GM23338 (cell line): Measurements from ENCODE around the gene MAN1A2. TPM values are rescaled to one million over a fixed set of nuclear protein-coding genes. Genes with fewer than 3 reads are reported as not detected.

ENCODE experiments used
- ATAC-seq: fragments of 200-7000 bp; cut with Tn5 transposase; 3 replicates; pipeline ENCODE4 v1.9.1; 2020
- DNase-seq: peaks from one replicate; pipeline ENCODE4 v3.0.0-alpha.2; 2015; ENCODE audit warnings: low spot score
- H2AFZ ChIP-seq: fragments of 200-600 bp; sonication (generic); 2 replicates; pipeline ENCODE4 v1.8.0; 2016; ENCODE audit warnings: antibody characterized with exemption, mild to moderate bottlenecking, moderate library complexity
- H3F3A ChIP-seq: fragments of 200-600 bp; sonication (generic); replicated peaks from 2 replicates; pipeline ENCODE4 v1.8.0; 2017; ENCODE audit warnings: antibody characterized with exemption, mixed run types, low read depth
- H3K27ac ChIP-seq: fragments of 200-600 bp; sonication (generic); 2 replicates; pipeline ENCODE4 v1.6.1; 2016; ENCODE audit warnings: low read depth
- H3K27me3 ChIP-seq: fragments of 200-600 bp; sonication (generic); 2 replicates; pipeline ENCODE4 v1.8.0; 2016; ENCODE audit warnings: mild to moderate bottlenecking, mixed run types, moderate library complexity; ENCODE audit not compliant: insufficient read depth
- H3K36me3 ChIP-seq: fragments of 200-600 bp; sonication (generic); 2 replicates; pipeline ENCODE4 v1.8.0; 2016; ENCODE audit warnings: mild to moderate bottlenecking; ENCODE audit not compliant: insufficient read depth
- H3K4me1 ChIP-seq: fragments of 200-600 bp; sonication (generic); 2 replicates; pipeline ENCODE4 v1.8.0; 2016; ENCODE audit warnings: mild to moderate bottlenecking, moderate library complexity; ENCODE audit not compliant: insufficient read depth
- H3K4me2 ChIP-seq: fragments of 200-600 bp; sonication (generic); 2 replicates; pipeline ENCODE4 v1.7.1; 2017; ENCODE audit warnings: mixed run types
- H3K4me3 ChIP-seq: fragments of 200-600 bp; sonication (generic); 2 replicates; pipeline ENCODE4 v1.6.1; 2016; ENCODE audit warnings: mixed run types
- H3K79me2 ChIP-seq: fragments of 200-600 bp; sonication (generic); replicated peaks from 2 replicates; pipeline ENCODE4 v1.8.0; 2017; ENCODE audit warnings: mild to moderate bottlenecking; ENCODE audit not compliant: insufficient read depth
- H3K9me2 ChIP-seq: fragments of 200-600 bp; sonication (generic); 2 replicates; pipeline ENCODE4 v1.8.0; 2017; ENCODE audit not compliant: insufficient read depth
- H4K20me1 ChIP-seq: fragments of 200-600 bp; sonication (generic); replicated peaks from 2 replicates; pipeline ENCODE4 v1.8.0; 2017; ENCODE audit warnings: mild to moderate bottlenecking; ENCODE audit not compliant: insufficient read depth
- H3K27ac Mint-ChIP-seq: 2 replicates; pipeline ENCODE4 v1.8.0; 2020; ENCODE audit warnings: inconsistent platforms, mild to moderate bottlenecking, moderate library complexity, mixed read lengths
- H3K27me3 Mint-ChIP-seq: 3 replicates; pipeline ENCODE4 v1.8.0; 2022; ENCODE audit warnings: low read depth, mild to moderate bottlenecking, moderate library complexity, mixed read lengths, inconsistent platforms; ENCODE audit not compliant: insufficient read depth, poor library complexity
- H3K36me3 Mint-ChIP-seq: 3 replicates; pipeline ENCODE4 v1.8.0; 2021; ENCODE audit warnings: low read depth, mild to moderate bottlenecking, inconsistent platforms, moderate library complexity, mixed read lengths
- H3K4me1 Mint-ChIP-seq: 3 replicates; pipeline ENCODE4 v1.8.0; 2020; ENCODE audit warnings: mild to moderate bottlenecking, inconsistent platforms, mixed read lengths
- H3K4me3 Mint-ChIP-seq: 3 replicates; pipeline ENCODE4 v1.8.0; 2021; ENCODE audit warnings: moderate library complexity, mild to moderate bottlenecking, inconsistent platforms, mixed read lengths
- H3K9me3 Mint-ChIP-seq: 3 replicates; pipeline ENCODE4 v1.8.0; 2020; ENCODE audit warnings: moderate library complexity, mild to moderate bottlenecking, inconsistent platforms, mixed read lengths
- EZH2phosphoT487 ChIP-seq: fragments of 200-600 bp; sonication (generic); IDR thresholded peaks from one replicate; pipeline ENCODE4 v1.8.1; 2018; ENCODE audit warnings: antibody characterized with exemption; ENCODE audit not compliant: unreplicated experiment
- NANOG ChIP-seq: IDR thresholded peaks from 2 replicates; pipeline ENCODE4 v1.6.1; 2016; ENCODE audit warnings: antibody characterized with exemption, borderline replicate concordance
- POLR2AphosphoS5 ChIP-seq: IDR thresholded peaks from 2 replicates; pipeline ENCODE4 v1.6.1; 2016; ENCODE audit warnings: antibody characterized with exemption, low read depth
- ZNF114 ChIP-seq: fragments of 250-450 bp; sonication (Bioruptor Pico); IDR thresholded peaks from 2 replicates; pipeline ENCODE4 v1.5.0; 2020; ENCODE audit warnings: mild to moderate bottlenecking, moderate library complexity
- polyA plus RNA-seq: library from polyadenylated mRNA; unstranded; fragments of >200 nt; fragmentation: Nextera tagmentation; extraction: Ambion mirVana; gene quantifications from 2 replicates; pipeline ENCODE4 v1.2.1, GENCODE V29; 2016
- total RNA-seq: library from RNA; depleted of rRNA; stranded (reverse); fragments of >200 nt; shearing (Covaris generic); gene quantifications from 2 replicates; pipeline ENCODE4 v1.2.3, GENCODE V29; 2014
- TF ChIP-seq, protein P1 (sequence below): IDR thresholded peaks from 2 replicates; pipeline ENCODE4 v1.6.1; 2016; ENCODE audit warnings: antibody characterized with exemption
- TF ChIP-seq, protein P2 (sequence below): IDR thresholded peaks from one replicate; pipeline ENCODE4 v1.6.1; 2018; ENCODE audit warnings: antibody characterized with exemption; ENCODE audit not compliant: unreplicated experiment
- TF ChIP-seq, protein P3 (sequence below): fragments of 250-450 bp; sonication (Bioruptor Pico); IDR thresholded peaks from 2 replicates; pipeline ENCODE4 v1.5.0; 2020; ENCODE audit warnings: mild to moderate bottlenecking, moderate library complexity

MAN1A2 gene
- total and polyA plus RNA-seq, 2 experiments from 2014 or later, result 18.6 to 22.2 TPM

DNA sequence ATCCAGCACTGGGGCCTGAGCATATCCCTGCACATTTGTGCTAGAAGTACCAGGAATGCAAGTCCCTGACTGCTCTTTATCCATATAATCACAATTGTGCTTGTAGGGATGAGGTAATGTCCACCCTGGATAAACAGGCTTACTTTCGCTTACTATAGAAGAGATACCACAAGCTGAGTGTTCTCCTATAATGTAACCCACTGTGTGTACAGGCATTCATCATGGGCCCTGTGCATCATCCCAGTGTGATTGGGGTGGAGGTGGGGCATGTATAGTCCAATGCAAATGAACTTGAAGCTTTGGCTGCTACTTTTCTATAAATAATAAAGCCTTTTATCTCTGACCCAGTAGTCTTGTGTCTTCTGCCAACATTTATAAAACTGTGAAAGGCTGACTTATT lies 69.3 kb downstream of the MAN1A2 start:
- H4K20me1 ChIP-seq, result no peaks in the 10 kb centered on the region
- H3K4me2 ChIP-seq, result no peak overlapping the region
- DNase-seq, result no peak
- no peaks in the 10 kb centered on the region for H3F3A ChIP-seq
- peaks cover 3% of the 10 kb centered on the region; the same call in 1 of the 2 replicates for H3K4me1 ChIP-seq
- Mint-ChIP-seq H3K36me3 (no peaks in the 10 kb centered on the region), H3K4me3 (no peak overlapping the region), H3K27me3 (no peaks in the 10 kb centered on the region), H3K27ac (no peak overlapping the region), H3K9me3 (peaks cover 5% of the 10 kb centered on the region; the same call in 1 of the 3 replicates), H3K4me1 (peaks cover 8% of the 10 kb centered on the region)
- H2AFZ ChIP-seq, result no peak overlapping the region
- no peaks in the 10 kb centered on the region for H3K9me2 ChIP-seq
- no peak overlapping the region for H3K4me3 ChIP-seq
- H3K27me3 ChIP-seq, result no peaks in the 10 kb centered on the region
- ATAC-seq, result no peak
- no peak for TF ChIP-seq POLR2AphosphoS5
- no peak for TF ChIP-seq ZNF114 (CRISPR knock-in tag)
- TF ChIP-seq, protein P1, sequence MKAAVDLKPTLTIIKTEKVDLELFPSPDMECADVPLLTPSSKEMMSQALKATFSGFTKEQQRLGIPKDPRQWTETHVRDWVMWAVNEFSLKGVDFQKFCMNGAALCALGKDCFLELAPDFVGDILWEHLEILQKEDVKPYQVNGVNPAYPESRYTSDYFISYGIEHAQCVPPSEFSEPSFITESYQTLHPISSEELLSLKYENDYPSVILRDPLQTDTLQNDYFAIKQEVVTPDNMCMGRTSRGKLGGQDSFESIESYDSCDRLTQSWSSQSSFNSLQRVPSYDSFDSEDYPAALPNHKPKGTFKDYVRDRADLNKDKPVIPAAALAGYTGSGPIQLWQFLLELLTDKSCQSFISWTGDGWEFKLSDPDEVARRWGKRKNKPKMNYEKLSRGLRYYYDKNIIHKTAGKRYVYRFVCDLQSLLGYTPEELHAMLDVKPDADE, result no peak
- TF ChIP-seq, protein P2, sequence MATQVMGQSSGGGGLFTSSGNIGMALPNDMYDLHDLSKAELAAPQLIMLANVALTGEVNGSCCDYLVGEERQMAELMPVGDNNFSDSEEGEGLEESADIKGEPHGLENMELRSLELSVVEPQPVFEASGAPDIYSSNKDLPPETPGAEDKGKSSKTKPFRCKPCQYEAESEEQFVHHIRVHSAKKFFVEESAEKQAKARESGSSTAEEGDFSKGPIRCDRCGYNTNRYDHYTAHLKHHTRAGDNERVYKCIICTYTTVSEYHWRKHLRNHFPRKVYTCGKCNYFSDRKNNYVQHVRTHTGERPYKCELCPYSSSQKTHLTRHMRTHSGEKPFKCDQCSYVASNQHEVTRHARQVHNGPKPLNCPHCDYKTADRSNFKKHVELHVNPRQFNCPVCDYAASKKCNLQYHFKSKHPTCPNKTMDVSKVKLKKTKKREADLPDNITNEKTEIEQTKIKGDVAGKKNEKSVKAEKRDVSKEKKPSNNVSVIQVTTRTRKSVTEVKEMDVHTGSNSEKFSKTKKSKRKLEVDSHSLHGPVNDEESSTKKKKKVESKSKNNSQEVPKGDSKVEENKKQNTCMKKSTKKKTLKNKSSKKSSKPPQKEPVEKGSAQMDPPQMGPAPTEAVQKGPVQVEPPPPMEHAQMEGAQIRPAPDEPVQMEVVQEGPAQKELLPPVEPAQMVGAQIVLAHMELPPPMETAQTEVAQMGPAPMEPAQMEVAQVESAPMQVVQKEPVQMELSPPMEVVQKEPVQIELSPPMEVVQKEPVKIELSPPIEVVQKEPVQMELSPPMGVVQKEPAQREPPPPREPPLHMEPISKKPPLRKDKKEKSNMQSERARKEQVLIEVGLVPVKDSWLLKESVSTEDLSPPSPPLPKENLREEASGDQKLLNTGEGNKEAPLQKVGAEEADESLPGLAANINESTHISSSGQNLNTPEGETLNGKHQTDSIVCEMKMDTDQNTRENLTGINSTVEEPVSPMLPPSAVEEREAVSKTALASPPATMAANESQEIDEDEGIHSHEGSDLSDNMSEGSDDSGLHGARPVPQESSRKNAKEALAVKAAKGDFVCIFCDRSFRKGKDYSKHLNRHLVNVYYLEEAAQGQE, result no peak
- no peak for TF ChIP-seq EZH2phosphoT487
- TF ChIP-seq NANOG, result no peak
- TF ChIP-seq, protein P3, sequence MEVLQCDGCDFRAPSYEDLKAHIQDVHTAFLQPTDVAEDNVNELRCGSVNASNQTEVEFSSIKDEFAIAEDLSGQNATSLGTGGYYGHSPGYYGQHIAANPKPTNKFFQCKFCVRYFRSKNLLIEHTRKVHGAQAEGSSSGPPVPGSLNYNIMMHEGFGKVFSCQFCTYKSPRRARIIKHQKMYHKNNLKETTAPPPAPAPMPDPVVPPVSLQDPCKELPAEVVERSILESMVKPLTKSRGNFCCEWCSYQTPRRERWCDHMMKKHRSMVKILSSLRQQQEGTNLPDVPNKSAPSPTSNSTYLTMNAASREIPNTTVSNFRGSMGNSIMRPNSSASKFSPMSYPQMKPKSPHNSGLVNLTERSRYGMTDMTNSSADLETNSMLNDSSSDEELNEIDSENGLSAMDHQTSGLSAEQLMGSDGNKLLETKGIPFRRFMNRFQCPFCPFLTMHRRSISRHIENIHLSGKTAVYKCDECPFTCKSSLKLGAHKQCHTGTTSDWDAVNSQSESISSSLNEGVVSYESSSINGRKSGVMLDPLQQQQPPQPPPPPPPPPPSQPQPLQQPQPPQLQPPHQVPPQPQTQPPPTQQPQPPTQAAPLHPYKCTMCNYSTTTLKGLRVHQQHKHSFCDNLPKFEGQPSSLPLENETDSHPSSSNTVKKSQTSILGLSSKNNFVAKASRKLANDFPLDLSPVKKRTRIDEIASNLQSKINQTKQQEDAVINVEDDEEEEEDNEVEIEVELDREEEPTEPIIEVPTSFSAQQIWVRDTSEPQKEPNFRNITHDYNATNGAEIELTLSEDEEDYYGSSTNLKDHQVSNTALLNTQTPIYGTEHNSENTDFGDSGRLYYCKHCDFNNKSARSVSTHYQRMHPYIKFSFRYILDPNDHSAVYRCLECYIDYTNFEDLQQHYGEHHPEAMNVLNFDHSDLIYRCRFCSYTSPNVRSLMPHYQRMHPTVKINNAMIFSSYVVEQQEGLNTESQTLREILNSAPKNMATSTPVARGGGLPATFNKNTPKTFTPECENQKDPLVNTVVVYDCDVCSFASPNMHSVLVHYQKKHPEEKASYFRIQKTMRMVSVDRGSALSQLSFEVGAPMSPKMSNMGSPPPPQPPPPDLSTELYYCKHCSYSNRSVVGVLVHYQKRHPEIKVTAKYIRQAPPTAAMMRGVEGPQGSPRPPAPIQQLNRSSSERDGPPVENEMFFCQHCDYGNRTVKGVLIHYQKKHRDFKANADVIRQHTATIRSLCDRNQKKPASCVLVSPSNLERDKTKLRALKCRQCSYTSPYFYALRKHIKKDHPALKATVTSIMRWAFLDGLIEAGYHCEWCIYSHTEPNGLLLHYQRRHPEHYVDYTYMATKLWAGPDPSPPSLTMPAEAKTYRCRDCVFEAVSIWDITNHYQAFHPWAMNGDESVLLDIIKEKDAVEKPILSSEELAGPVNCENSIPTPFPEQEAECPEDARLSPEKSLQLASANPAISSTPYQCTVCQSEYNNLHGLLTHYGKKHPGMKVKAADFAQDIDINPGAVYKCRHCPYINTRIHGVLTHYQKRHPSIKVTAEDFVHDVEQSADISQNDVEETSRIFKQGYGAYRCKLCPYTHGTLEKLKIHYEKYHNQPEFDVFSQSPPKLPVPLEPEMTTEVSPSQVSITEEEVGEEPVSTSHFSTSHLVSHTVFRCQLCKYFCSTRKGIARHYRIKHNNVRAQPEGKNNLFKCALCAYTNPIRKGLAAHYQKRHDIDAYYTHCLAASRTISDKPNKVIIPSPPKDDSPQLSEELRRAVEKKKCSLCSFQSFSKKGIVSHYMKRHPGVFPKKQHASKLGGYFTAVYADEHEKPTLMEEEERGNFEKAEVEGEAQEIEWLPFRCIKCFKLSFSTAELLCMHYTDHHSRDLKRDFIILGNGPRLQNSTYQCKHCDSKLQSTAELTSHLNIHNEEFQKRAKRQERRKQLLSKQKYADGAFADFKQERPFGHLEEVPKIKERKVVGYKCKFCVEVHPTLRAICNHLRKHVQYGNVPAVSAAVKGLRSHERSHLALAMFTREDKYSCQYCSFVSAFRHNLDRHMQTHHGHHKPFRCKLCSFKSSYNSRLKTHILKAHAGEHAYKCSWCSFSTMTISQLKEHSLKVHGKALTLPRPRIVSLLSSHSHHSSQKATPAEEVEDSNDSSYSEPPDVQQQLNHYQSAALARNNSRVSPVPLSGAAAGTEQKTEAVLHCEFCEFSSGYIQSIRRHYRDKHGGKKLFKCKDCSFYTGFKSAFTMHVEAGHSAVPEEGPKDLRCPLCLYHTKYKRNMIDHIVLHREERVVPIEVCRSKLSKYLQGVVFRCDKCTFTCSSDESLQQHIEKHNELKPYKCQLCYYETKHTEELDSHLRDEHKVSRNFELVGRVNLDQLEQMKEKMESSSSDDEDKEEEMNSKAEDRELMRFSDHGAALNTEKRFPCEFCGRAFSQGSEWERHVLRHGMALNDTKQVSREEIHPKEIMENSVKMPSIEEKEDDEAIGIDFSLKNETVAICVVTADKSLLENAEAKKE (CRISPR knock-in tag), result no peak
- no peaks in the 10 kb centered on the region for H3K79me2 ChIP-seq
- H3K27ac ChIP-seq, result no peak overlapping the region
- no peaks in the 10 kb centered on the region for H3K36me3 ChIP-seq
